ENCODE measurements around the gene PDE9A.
"Not testable (repeated sequence)": the region's sequence is repeated elsewhere in the genome, so short reads cannot be mapped to it uniquely, and the experiment has no call there.

Gene PDE9A

DNA sequence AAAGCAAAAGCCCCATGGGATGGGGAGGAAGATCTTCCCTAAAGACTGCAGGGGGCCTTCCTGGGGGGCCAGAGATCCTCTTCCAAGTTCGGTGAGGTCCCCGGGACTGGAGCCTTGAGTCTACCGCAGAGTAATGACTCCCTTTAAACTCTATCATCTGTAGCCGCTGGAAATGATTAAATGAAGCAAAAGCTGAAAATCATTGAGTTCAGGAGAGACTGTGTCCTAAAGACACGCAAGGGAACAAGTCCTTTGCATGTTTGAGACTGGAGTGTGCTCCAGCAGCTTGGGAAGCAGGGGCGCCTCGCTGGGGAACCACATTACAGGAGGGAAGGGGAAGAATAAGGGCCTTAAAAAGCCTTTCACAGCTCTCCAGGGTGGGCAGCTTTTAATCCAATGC lies 155.8 kb downstream of the PDE9A start:
- DNase-seq = no peak

DNA sequence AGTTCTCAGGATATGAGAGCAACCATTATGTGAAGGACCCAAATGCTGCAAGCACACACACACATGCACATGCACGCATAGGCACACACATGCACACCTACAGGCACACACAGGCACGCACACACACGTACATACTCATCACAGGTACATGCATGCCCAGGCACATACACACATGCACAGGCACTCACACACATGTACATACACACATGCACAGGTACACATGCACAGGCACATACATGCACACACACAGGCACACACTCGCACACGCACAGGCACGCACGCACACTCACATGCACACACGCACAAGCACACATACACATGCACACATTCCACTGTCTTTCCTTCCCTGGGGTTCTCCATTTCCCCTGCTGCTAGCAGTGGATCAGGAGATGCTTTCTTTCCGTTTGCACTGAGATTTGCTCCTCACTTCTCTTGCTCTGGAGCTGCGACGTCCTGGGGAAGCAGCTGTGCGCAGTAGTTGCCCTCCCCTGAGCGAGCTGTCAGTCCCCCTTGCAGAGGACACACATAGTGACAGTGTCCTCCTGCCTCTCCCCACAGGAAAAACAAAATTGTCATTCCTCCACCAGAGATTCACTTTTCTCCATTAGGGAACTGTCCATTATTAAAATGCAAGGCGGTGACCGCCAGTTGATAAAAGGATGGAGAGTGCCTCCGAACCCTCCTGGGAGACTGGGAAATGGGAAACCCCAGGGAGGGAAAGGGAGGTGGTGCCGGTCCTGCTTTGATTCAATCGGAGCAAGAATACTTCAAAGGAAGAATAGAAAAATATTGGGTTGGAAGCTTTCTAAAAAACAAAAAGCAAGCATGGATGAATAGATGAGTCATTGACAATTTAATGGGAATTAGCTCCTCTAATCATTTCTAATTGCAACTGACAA lies 156.4 kb downstream of the PDE9A start:
- peak; percentile 71 for DNase-seq

DNA sequence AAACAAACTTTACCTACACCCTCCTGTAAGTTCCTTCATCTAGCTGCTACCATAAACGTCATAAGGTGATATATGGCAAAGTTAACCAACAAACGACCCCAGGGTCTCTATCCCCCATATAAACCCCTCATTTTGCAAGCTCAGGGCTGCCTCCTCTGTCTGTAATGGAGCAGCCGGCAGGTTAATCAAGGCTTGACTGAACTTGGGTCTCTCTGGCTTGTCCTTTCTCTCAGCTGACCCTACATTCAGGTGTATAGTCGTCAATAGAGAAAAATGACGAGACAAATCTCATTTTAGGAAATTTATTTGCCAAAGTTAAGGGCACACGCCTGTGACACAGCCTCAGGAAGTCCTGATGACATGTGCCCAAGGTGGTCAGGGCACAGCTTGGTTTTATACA lies 158.5 kb downstream of the PDE9A start:
- DNase-seq = no peak

DNA sequence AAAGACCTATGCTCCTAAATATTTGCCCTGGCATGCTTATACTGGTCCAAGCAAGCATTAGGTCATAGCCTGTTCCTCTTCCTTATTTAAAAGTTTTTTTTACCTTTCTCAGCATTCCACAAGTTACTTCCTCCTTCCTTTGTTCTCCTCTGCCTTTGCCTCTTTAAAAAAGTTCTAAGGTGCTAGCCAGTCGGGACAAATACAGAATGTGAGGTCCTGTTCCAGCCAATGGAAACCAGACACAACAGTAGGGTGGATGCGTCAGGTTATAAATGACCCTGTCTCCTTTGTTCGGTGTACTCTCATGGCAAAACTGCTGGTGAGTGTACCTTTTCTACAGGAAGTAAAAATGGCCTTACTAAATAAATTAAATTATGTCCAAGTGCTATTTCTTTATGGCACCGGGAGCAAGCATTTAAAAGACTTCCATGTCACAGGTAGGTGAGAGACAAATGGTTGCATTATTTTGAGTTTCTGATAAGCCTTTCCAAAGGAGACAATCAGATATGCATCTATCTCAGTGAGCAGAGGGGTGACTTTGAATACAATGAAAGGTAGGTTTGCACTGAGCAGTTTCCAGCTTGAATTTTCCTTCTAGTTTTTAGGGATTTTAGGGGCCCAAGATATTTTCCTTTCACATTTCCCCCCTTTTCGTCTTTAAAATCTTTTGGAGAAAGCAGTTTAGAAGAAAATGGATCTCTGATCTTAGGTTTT lies 159.3 kb downstream of the PDE9A start:
- DNase-seq = not testable (repeated sequence)

DNA sequence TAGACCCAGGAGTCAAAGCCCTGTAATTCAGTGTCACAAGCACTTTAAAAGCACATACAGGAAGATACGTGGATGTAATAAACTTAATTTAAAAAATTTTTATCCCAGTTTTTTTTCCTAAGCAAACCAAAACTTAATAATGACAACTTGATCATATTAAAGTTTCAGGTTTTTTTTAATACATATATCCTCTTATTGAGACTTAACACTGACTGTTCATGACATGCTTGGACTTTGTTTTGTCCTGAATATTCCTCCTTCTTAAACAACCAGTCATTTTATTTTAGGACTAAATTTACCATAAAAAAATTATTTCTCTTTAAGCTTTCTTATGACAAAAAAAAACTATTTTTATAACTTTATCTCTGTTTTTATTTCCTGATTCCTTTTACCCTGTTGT lies 161.8 kb downstream of the PDE9A start:
- no peak for DNase-seq

DNA sequence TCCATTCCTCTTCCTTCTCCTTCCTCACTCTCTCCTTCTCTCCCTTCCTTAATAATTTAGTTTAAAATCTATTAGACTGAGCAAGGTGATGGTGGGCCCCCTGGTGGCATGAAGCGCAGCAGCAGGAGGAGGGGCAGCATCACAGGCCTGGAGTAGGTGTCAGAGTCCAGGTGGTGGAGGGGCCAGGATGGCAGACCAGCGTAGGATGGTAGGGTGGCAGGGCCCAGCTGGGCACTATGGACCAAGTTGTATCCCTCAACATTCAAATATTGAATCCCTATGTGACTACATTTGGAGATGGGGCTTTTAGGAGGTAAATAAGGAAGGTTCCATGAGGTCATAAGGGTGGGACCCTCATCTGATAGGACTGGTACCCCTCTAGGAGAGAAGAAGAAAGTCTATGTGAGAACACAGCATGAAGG lies 164.9 kb downstream of the PDE9A start:
- peak; percentile 50 for DNase-seq

DNA sequence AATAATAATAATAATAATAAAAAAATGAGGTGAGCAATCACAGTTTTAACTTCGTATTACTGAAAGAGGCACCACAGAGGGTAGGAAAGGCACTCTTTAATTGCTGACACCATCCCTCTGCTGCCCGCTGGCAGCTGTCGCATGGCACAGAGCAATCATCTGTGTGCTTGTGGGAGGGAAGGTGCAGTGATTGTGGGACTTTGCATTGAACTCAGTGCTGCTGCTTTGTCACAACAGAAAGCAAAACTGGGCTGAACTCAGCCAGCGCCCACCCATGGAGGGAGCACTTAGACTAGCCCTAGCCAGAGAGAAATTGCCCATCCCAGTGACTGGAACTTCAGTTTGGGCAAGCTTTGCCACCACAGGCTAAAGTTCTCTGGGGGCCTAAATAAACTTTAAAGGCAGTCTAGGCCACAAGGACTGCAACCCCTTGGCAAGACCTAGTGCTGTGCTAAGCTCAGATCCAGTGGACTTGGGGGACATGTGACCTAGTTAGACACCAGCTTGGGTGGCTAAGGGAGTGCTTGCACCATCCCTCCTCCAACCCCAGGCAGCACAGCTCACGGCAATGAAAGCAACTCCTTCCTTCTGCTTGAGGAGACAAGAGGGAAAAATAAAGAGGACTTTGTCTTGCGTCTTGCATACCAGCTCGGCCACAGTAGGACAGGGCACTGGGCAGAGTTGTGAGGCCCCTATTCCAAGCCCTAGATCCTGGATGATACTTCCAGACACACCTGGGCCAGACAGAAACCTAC lies 166.6 kb downstream of the PDE9A start:
- DNase-seq = no peak

DNA sequence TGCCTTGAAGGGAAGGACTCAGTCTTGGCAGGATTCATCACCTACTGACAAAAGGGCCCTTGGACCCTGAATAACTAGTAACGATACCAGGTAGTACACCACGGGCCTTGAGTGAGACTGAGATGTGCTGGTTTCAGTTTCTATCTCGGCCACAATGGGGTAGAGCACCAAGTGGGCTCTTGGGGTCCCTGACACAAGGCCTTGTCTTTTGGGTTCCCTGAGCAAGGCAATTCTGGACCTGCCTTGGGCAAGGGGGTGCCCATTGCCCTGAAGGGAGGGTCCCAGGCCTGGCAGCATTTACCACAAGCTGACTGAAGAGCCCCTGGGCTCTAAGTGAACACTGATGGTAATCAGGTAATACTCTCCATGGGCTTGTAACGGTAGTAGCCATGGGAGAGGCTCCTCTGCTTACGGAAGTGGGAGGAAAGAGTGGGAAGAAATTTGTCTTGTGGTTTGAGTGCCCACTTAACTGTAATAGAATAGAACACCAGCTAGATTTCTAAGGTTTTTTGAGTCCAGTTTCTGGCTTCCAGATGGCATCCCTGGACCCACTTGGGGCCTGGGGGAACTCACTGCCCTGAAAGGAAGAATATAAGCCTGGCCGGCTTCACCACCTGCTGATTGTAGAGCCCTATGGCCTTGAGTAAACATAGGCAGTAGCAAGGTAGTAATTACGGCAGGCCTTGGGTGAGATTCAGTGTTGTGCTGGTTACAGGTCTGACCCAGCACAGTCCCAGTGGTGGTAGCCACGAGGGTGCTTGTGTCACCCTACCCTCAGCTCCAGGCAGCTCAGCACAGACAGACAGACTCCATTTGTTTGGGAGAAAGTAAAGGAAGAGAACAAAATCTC lies 167.4 kb downstream of the PDE9A start:
- no peak for DNase-seq

Data from eye (tissue), 1 donor.